OCI-LY3 (cell line): ENCODE measurements around the gene RPS6KC1.

Experiments
- EZH2phosphoT487 ChIP-seq: fragments of 200-600 bp; shearing (Covaris generic); IDR thresholded peaks from 2 replicates; pipeline ENCODE4 v1.6.1; 2018; ENCODE audit warnings: antibody characterized with exemption, mixed run types, low read depth
- TF ChIP-seq, protein P1 (sequence below): fragments of 200-600, 300-600 bp; sonication (generic); IDR thresholded peaks from 2 replicates; pipeline ENCODE4 v1.5.1; 2014; ENCODE audit warnings: antibody characterized with exemption, low read length, low read depth

GRCh38 chr1:213247038-213247437, 196.0 kb downstream of the RPS6KC1 start:
- no peak for TF ChIP-seq EZH2phosphoT487
- TF ChIP-seq, protein P1, sequence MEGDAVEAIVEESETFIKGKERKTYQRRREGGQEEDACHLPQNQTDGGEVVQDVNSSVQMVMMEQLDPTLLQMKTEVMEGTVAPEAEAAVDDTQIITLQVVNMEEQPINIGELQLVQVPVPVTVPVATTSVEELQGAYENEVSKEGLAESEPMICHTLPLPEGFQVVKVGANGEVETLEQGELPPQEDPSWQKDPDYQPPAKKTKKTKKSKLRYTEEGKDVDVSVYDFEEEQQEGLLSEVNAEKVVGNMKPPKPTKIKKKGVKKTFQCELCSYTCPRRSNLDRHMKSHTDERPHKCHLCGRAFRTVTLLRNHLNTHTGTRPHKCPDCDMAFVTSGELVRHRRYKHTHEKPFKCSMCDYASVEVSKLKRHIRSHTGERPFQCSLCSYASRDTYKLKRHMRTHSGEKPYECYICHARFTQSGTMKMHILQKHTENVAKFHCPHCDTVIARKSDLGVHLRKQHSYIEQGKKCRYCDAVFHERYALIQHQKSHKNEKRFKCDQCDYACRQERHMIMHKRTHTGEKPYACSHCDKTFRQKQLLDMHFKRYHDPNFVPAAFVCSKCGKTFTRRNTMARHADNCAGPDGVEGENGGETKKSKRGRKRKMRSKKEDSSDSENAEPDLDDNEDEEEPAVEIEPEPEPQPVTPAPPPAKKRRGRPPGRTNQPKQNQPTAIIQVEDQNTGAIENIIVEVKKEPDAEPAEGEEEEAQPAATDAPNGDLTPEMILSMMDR: no peak
